NAMALWA (cell line): ENCODE results near the gene TMEM53.
A peak's percentile ranks its signal among the peaks of the same experiment; 100 is the strongest.
"Not testable (repeated sequence)": the region's sequence is repeated elsewhere in the genome, so short reads cannot be mapped to it uniquely, and the experiment has no call there.

Source experiments
- DNase-seq: peaks from one replicate; pipeline ENCODE4 v3.0.0-alpha.2; 2015; ENCODE audit warnings: low spot score

Gene TMEM53

DNA sequence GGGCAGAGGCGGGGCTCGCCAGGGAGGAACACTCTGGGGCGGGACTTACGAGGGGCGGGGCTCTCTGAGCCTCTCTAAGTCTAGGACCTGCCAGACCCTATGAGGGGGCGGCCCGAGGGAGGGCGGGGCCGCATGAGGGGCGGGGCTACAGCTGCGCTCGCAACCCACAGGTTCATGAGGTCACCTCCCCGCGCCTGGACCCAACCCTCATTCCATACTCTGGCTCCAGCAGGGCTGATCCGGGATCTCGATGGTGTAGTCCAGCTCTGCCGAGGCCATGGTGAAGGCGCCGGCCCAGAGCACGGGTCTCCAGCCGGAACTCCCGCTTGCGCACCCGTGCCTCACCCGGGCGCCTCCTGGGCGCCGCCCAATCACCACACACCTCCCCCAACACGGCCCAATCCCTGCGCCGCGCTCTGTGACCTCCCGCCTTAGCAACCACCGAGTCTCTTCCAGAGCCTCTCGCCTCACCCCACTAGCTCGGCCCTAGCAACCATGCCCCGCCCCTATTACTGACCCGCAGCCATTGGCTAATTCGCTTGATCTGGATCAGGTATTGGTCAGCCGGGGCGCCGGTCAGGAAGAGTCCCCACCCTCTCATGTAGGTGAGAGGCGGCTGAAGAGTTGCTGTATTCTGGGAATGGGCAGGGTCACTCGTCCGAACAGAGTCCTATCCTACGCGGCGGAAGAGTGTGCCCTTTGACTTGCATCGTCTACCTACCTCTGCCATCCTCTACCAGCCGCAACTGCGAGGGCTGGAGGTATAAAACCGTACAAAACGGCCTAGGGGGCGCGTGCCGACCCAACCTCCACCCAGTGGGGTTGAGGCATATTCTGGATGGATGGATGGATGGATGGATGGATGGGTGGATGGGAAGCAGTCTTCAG is at the start of gene TMEM53, which contains the start of gene ARMH1:
TMEM53 (minus strand) TSS at position 369 of the 888 bp plus-strand sequence; CDS start at position 279, 90 bp downstream.
ARMH1 (plus strand) TSS at position 602 of the 888 bp plus-strand sequence. CDS start 14,984 bp downstream, outside the sequence.
- DNase-seq = peak; percentile 99

DNA sequence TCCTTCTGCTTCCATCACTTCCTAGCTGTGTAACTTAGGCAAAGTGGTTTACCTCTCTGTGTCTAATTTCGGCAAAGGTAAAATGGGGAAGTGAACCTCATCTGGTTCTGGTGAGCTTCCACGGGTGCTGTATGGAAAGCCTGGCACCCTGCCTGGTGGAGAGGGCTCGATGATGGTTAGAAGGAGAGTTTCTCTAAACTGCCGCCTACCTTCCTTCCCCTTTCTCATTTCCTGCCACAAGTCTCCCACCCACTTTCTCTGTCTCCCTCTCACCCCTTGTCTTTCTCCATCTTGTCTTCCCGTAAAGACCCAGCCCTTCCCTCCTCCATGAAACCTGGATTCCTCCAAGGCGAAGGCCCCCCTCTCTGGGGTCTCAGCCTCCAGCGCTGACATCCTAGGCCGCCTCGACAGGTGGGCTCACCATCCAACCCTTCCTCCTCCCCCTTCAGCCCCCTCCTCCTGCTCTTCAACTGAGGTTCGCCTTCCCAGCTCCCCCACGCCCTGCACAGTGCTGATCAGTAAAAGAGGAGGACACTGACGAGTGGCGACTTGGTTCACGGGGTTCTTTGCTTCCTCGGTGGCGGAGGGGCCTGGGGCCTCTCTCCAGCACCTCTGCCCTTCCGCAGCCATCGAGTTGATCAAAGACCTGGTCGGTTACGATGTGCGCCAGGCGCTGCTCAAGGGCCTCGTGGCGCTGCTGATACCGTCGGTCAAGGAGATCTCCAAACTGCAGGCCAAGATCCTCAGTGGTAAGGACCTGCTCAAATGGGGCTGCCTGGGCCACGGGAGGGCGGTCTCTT is 49.4 kb upstream of the TMEM53 start:
- peak; percentile 82 for DNase-seq

DNA sequence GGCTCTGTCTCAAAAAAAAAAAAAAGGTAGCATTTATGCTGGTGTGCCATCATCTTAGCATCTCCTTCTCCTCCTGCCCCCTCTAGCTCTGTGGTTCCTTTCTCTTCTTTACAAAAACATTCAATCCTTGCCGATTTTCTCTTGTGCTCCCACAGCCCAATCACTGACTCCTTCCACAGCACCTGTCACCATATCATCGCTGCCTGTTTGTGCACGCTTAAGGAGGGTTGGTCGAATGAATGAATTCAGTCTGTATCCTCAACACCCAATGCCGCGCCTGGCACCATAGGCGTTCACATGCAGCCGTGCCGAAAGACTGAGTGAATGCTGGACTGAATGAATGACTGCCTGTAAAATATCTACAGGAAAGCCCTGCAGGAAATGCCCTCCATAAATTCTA is 48.8 kb upstream of the TMEM53 start:
- DNase-seq = no peak

DNA sequence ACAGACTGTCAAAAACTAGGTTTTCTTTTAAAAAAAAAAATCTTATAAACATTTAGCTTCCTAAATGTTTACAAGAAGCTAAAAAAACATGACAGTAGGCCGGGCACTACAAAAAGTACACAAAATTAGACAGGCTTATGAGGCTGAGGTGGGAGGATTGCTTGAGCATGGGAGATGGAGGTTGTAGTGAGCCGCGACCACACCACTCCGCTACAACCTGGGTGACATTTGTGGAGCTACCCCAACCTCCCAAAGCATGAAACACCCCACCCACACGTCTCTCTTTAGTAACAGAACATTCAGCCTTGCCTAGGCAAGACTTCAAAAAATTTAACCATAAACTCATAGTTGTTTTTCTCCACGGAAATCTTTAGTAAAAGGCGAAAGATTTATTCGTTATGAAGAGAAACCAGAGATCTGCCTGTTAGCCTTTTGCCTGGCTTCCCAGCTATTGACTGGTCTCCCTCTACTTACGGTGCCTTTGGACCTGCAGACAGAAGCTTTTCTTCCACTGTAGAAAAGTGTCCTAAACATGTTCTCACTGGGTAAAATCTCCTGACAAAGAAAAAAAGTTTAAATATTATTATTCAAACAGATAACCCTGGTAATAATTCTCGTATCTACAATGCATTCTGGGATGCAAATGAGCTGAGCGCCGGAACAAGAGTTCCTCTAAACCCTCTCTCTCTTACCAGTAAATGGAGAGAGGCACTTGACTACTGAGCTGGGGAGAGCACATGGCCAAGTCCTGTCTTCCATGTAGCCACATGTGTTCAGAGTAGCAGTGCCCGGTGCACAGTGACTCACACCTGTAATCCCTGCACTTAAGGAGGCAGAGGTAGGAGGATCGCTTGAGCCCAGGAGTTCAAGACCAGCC is 47.4 kb upstream of the TMEM53 start:
- DNase-seq = peak; percentile 99

DNA sequence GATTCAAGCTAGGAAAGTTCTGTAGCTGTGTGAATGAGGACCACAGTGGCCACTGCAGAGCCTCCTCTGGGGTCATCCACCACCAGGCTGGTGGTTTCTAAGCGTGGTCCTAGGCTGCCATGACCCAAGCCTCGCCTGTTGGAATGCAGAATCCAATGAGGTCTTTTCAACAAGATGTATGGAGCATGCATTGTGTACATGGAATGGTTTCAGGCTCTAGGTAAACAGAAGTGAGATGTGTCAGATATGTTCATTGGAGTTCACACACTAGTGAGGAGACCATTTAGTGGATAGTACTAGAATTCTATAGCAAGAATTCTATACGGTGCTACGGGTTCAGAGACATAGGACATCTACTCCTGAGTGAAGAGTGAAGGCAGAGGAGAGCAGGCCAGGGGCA is 46.0 kb upstream of the TMEM53 start:
- peak; percentile 92 for DNase-seq

DNA sequence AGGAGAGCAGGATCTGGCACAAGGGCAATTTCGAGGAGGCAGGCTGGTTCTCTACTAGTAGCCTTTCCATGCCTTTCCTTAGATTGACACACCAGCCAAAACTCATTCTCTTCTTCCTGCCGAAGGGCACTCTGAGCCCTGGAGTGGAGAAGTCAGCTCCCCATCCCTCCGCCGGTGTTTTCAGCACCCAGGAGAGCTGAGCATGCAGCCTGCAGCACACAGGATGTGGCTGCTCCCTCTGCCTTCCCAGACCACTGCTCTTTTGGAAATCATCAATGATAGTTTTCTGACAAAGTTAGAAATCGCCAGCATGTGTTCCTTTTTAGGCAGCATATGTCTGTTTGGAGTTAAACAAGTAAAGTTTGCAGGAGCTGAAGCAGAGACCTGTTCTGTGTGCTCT is 45.0 kb upstream of the TMEM53 start:
- peak; percentile 49 for DNase-seq

DNA sequence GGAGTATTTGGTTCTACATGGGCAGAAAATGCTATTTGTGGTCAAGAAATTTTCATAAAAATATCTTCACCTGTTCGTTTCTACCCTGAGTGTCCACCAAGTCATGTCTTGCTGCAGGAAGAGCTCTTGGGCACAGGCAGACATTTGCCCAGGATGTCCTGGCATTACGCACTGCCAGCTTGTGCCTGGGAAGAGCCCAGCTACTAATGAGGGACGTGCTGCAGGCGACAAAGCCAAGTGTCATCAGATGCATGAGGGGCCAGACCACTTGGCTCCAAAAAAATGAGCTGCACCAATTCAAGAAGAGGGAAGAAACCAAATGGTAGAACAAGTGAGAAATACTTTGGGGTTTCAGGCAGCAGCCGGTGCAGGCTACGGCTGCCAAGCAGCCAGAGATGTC is 43.8 kb upstream of the TMEM53 start:
- DNase-seq = no peak

DNA sequence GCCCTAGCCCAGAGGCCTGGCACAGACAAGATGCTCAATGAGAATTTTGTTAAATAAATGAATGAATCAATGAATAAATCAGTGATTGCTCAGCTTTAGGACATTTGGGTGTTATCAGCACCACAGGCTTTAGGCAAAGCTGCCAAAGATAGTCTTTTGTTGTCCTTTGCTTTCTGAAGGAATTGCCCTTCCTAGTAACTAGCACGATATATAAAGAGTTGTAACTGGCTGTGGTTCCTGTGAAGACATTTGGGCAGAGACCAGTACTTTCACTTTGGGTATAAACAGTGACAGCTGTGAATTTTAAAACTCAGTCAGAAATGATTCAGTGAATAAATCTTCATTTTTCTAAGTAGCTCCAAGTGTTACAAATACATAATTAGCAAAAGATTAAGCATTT is 43.4 kb upstream of the TMEM53 start:
- DNase-seq = no peak

DNA sequence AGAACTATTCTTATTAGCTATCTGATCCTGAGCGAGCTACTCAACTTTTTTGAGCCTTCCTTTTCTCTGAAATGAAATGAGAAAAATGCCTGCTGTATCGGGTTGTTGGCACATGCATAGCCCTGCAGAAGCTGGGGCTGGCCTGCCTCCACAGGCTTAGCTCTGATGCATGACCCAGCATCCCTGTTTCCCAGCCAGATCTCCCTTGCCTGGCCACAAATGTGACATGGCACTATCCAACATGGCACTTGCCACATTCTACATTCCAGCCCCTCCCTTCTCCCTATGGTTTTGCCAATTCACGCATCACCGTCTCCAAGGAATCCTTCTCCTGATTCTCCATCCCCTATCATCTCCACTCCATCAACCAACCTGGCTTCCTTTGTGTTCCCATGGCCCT is 42.9 kb upstream of the TMEM53 start:
- no peak for DNase-seq

DNA sequence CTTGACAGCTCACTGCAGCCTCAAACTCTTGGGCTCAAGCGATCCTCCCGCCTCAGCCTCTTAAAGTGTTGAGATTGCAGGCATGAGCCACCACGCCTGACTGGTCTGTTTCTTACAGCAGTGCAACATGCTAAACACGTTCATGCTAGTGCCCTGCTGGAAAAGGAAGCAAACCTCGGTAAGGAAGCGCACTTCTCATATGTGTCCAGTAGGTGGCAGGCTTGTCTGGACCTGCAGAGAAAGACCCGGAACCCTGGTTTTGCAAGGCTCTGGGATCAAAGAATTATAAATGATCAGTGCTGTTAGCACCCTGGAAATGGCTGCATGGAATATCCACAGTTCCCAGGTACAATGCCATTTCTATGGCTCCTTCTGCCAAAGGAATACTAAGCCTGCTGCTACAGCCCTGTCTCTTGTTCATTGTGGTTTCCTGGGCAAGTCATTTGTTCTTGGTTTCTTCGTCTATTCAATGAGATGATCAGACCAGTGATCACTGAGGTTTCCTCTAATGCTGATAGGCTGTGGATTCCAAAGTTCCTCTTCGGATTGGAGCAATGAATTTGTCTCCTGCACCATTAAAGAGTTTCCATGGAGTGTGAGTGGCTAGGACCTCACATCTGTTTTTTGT is 40.8 kb upstream of the TMEM53 start:
- DNase-seq = peak; percentile 94

DNA sequence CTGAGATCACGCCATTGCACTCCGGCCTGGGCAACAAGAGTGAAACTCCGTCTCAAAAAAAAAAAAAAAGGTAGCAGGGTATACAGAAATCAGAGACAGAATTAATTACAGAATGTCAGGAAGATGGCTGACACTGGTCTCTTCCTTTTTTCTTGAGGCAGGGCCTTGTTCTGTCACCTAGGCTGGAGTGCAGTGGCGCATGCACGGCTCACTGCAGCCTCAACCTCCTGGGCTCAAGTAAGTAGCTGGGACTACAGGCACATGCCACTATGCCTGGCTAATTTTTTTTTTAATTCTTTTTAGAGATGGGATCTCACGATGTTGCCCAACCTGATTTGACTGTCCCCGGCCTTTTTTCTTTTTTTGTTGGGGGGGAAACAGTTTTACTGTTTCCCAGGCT is 40.3 kb upstream of the TMEM53 start:
- DNase-seq = no peak

DNA sequence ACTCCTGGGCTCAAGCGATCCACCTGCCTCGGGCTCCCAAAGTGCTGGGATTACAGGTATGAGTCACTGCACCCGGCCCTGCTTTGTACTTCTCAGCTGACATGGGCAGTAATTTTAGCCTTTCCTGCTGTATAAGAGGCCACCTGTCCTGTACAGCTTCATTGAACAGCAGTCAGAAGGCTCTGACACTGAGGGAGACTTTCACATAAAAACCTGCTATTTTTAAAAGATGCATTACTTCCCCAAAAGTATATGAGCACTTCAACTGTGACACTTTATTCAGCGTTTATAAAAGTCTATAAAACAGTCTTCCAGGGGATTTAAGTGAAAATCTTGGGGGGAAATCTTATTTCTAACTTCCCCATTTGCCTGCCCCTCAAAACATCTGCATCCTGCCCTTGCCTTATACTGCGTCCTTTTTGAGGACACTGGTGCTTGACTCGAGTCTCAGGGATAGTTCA is 39.1 kb upstream of the TMEM53 start:
- peak; percentile 81 for DNase-seq

DNA sequence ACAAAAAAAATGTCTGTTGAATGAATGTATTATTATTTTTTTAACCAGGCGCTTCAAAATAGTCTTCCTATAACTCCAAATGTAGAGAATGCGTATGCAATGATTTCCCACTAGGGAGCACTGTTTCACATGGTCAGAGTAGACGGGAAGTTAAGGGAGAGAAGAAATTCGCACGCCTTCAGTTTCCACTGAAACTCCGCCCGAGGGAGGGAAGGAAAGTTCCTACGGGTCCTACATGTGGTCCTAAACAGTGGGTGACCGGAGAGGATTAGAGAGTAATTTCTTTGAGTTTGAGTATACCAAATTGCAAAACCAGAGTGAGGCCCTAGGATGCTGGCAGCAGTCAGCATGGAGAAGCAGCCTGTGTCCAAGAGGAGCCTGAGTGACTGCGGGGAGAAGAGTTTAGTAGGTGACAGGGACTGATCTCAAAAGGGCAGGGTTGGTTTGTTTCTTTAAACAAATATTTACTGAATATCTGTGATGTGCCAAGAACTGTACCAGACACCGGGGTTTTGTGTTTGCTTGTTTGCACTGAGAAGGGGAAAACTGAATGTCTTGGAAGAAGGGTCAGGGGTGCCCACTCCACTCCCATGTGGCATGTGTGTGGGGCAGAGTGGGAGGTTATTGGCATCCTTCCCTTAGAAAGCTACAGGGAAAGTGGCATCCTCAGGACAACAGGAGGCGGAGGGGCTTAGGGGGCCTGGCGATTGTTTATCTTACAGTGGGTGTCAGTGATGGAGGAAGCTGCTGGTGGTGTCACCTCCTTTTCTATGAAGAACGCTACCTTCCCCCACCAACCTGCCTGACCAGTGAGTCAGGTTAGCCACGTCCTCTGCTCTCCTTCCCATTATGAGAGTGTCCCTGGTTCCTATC is 33.9 kb upstream of the TMEM53 start:
- peak; percentile 76 for DNase-seq

DNA sequence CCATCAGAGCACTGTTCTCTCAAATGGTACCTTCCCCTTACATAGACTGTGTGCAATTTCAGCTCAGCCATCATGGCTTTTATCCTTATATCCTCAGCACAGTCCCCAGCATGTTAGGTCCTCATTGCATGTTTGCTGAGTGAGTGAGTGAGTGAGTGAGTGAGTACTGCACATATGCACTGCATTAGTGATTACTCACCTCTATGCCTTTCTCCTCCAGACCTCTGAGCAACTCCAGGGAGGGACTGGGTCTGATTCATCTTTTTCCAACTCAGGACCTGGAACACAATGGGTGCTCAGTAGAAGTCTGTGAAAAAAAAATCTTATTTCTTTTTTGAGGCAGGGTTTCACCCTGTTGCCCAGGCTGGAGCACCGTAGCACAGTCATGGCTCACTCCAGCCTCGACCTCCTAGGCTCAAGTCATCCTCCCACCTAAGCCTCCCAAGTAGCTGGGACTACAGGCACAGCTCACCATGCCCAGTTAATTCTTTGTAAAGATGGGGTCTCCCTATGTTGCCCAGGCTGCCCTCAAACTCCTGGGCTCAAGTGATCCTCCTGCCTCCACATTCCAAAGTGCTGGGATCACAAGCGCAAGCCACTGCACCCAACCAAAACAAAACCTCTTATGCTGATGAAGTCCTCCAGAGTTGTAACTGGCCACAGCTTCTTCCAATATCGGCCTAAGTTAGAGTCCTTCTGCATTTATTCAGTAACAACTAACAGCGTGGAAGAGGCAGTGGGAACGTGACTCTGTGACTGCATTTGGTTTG is 33.0 kb upstream of the TMEM53 start:
- DNase-seq = no peak

DNA sequence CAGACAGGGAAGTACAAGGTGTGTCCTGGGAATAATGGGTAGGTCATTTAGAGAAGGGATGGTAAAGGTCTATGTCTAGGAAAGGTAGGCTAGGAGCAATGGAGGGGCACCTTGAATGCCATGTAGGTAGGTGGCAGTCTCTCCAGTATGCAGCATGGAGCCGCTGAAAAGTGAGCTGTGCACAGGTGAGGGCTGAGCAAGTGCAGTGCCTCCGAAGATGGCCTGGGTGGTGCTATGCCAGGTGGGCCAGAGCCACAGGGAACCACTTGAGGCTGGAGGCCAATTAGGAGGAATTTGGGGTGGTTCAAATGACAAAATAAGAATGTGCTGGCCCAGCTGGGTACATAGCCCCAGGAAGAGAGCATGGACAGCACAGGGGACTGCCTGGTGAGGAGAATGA is 31.7 kb upstream of the TMEM53 start:
- DNase-seq = no peak

DNA sequence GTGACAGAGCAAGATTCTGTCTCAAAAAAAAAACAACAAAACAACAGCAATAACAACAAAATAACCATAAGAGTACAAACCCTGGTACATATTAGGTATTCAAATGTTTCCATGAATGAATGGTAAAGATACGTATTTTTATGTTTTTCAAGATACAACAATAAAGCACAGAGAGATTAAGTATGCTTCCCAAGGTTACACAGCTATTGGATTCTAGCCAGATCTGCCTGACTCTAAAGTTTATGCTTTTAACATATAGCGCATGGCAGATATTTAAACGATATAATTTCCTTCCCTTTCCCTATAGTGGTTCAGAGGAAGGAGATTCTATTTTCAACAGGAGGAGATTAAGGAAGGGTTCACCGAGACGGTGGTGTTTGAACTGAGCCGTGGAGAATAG is 31.2 kb upstream of the TMEM53 start:
- no peak for DNase-seq

DNA sequence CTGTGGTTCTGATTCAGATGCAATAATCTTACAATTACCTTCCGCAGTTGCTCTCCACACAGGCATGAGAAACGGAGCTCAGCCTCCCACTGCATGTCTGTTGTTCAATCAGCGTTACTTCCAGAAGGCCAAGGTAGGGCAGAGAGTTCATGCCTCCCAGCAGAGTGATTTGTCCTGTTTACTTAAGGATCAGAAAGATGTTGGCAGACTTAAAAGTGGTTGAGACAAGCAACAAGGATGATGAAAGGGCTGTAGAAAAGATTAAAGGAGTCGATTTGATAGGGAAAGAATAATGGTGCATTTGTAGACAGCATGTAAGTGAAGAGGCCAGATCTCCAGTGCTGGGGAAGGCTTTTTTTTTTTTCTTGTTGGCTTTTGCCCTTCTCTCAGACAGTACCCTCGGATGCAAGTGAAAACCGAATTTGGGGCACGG is 26.9 kb upstream of the TMEM53 start:
- DNase-seq = no peak

DNA sequence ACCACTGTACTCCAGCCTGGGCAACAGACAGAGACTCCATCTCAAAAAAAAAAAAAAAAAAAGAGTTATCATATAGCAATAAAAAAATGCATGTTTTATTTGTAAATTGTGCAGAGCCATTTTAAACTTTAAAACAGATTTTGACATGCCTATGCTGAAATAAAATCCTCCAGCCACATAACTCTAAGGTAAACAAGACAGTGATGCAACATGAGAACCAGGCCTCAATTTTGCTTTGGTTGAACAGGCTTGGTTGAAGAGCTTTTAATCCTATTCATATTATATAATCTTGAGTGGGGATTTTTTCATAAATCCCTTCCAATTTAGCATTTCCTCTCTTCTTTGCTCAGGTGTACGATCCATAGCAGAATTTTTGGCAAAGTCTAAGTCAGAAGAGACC is 26.3 kb upstream of the TMEM53 start:
- DNase-seq = no peak

DNA sequence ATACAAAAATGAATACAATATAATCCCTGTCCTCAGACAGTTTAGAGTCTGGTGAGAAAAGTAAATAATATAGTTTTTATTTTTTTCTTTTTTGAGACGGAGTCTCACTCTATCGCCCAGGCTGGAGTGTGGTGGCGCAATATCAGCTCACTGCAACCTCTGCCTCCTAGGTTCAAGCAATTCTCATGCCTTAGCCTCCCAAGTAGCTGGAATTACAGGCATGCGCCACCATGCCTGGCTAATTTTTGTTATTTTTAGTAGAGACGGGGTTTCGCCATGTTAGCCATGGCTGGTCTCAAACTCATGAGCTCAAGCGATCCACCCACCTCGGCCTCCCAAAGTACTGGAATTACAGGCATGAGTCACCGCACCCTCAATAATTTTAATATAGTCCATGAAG is 25.1 kb upstream of the TMEM53 start:
- DNase-seq = not testable (repeated sequence)

DNA sequence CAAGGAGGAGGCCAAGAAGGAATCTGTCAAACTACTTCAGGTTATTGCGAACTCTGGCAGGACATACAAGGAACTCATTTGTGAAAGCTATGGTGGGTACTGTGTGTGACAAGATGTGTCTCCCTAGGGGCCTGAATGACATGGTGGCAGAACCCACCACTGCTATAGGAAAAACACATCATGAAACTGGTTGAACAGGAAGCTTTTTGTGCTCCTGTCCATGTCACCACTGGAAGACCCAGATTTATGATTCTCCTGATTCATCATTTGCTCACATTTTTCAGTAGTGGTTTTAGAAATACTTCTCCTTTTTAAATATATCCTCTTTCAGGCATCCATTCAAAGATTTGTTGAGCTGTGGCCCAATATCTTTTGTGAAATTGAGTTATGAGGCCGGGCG is 23.9 kb upstream of the TMEM53 start:
- DNase-seq = no peak
